ENCODE data around the gene VMP1.
"Not testable (repeated sequence)": the region's sequence is repeated elsewhere in the genome, so short reads cannot be mapped to it uniquely, and the experiment has no call there.

Gene VMP1

DNA sequence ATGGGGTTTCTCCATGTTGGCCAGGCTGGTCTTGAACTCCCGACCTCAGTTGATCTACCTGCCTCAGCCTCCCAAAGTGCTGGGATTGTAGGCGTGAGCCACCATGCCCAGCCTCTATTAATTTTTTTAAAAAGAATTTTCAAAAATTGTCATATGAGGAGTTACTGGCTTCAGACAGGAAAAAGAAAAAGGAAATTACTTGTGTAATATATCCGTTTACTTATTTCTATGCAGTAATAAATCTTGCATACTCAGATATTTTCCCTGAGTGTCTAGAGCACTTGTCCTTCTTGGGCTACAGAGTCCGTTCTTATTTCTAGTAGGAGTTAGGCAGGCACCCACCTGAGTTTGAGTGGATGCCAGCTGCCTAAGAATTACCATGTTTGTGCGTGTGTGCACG is 85.8 kb downstream of the VMP1 start:
- TF ChIP-seq, protein P1, sequence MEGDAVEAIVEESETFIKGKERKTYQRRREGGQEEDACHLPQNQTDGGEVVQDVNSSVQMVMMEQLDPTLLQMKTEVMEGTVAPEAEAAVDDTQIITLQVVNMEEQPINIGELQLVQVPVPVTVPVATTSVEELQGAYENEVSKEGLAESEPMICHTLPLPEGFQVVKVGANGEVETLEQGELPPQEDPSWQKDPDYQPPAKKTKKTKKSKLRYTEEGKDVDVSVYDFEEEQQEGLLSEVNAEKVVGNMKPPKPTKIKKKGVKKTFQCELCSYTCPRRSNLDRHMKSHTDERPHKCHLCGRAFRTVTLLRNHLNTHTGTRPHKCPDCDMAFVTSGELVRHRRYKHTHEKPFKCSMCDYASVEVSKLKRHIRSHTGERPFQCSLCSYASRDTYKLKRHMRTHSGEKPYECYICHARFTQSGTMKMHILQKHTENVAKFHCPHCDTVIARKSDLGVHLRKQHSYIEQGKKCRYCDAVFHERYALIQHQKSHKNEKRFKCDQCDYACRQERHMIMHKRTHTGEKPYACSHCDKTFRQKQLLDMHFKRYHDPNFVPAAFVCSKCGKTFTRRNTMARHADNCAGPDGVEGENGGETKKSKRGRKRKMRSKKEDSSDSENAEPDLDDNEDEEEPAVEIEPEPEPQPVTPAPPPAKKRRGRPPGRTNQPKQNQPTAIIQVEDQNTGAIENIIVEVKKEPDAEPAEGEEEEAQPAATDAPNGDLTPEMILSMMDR (IDR thresholded peaks at IDR 0.05; ENCODE audit: extremely low read depth, missing control alignments) = no peak
- DNase-seq (ENCODE audit: low spot score) = no peak

DNA sequence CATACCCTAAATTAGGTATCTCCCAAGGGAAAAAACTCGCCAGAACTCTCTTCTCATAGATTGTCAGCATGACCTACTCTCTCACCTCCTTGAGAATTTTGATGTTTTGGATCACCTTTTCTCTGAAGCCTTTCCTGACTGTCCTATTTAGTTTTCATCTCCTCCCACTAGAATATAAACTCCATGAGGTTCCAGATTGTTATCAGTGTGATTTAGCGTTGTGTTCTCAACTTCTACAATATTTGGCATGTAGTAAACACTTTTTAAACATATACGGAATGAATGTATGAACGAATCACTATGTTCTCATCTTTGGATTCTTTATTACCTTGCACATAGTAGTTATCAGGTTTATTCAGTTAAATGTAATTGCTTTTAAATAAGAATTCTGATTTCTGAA is 88.7 kb downstream of the VMP1 start:
- DNase-seq (ENCODE audit: low spot score) = no peak
- TF ChIP-seq, protein P1 (IDR thresholded peaks at IDR 0.05; ENCODE audit: extremely low read depth, missing control alignments) = no peak

DNA sequence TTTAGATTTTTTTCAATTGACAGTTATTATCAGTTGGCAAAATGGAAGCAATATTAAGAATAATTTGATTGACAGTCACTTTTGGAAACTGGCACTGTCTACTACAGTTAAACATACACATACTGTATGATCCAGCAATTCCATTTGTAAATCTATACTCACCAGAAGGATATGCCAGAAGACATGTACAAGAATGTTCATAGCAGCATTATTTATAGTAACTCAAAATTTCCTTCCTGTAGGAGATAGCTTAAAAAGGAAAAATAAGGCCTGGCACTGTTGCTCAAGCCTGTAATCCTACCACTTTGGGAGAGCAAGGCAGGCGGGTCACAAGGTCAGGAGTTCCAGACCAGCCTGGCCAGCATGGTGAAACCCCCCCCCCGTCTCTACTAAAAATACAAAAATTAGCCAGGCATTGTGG is 89.3 kb downstream of the VMP1 start:
- DNase-seq (ENCODE audit: low spot score) = no peak
- TF ChIP-seq, protein P1 (IDR thresholded peaks at IDR 0.05; ENCODE audit: extremely low read depth, missing control alignments) = no peak

DNA sequence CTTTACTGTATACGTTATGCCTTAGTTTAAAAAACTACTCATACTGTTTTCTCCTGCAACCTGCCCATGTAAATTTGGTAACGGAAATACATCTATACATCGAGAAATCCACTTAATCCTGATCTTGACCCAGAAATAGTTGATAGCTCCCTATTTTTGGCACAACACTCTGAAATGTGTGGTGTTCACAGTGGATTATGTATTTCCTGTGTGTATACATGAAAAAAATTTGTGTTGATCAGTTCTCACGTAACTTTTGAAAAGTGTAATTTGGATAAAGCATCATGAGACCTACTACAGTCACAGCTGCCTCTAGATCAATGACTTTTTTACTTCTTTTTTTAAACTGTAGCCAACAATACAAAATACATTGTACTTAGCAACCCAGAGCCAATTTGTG is 90.7 kb downstream of the VMP1 start:
- DNase-seq (ENCODE audit: low spot score) = no peak
- TF ChIP-seq, protein P1 (IDR thresholded peaks at IDR 0.05; ENCODE audit: extremely low read depth, missing control alignments) = no peak

DNA sequence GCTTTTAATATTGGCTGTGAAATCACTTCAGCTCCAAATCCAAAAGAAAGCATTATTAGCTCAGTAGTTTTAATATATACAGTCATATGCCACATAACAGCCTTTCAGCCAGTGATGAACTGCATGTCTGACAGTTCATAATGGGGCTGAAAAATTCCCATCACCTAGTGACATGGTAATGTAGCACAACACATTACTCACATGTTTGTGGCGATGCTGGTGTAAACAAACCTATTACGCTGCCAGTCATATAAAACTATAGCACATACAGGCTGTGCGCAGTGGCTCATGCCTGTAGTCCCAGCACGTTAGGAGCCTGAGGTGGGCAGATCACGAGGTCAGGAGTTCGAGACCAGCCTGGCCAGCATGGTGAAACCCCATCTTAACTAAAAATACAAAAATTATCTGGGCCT is 93.1 kb downstream of the VMP1 start:
- no peak for DNase-seq (ENCODE audit: low spot score)
- TF ChIP-seq, protein P1 (IDR thresholded peaks at IDR 0.05; ENCODE audit: extremely low read depth, missing control alignments) = no peak

DNA sequence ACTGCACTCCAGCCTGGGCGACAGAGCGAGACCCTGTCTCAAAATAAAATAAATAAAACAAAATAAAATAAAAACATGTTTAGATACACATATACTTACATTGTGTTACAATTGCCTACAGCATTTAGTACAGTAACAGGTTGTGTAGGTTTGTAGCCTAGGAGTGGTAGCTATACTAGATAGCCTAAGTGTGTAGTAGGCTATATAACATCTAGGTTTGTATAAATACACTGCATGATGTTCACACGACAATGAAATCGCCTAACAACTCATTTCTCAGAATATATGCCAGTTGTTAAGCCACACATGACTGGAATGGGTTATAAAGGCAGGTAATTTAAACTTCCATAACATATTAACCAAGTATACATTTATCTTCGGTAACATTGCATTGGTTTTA is 94.7 kb downstream of the VMP1 start:
- DNase-seq (ENCODE audit: low spot score) = no peak
- TF ChIP-seq, protein P1 (IDR thresholded peaks at IDR 0.05; ENCODE audit: extremely low read depth, missing control alignments) = no peak

DNA sequence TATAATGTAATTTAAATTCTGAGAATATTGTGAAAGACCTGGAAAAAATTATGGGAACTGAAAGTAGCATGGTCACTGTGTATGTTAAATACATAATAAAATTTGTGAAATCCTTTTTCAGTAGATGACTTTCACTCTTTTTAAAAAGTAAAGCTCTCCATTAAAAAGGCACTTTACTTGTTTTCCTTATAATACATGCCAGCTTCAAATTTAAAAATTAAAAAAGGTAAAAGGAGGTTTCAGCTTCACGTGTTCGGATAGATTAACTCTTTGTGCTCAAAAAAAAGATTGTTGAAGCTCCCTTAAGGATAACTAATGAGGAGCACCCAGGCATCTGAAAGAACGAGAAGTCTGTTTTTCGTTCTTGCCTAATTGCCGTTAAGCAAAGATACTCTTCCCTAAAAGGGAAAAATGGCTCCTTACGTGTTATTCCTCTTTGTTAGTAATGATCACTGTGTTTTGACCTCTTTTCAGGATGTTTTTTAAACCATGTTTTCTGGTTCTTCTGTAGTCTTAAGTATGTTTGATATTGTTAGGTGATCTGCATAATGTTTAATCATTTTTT is 97.5 kb downstream of the VMP1 start:
- no peak for DNase-seq (ENCODE audit: low spot score)
- TF ChIP-seq, protein P1 (IDR thresholded peaks at IDR 0.05; ENCODE audit: extremely low read depth, missing control alignments) = no peak

DNA sequence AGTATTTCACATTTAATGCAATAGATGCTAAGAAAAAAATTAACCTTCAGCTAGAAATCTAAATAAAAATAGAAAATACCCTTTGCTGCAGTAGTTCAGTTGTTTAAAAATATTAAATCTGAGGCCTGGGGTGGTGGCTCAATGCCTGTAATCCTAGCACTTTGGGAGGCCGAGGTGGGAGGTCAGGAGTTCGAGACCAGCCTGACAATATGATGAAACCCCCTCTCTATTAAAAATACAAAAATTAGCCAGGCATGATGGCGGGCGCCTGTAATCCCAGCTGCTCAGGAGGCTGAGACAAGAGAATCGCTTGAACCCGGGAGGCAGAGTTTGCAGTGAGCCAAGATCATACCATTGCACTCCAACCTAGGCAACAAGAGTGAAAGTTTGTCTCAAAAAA is 98.9 kb downstream of the VMP1 start:
- not testable (repeated sequence) for DNase-seq (ENCODE audit: low spot score)
